ENCODE data around the gene WHRN. TPM values are rescaled to one million over a fixed set of nuclear protein-coding genes. Genes with fewer than 3 reads are reported as not detected.

The WHRN gene
- total and polyA plus RNA-seq, 2 of the 8 experiments (the other 6 are each of a cell fraction or from before 2014, with no cell fraction given) = 4.4 to 7.7 TPM

DNA sequence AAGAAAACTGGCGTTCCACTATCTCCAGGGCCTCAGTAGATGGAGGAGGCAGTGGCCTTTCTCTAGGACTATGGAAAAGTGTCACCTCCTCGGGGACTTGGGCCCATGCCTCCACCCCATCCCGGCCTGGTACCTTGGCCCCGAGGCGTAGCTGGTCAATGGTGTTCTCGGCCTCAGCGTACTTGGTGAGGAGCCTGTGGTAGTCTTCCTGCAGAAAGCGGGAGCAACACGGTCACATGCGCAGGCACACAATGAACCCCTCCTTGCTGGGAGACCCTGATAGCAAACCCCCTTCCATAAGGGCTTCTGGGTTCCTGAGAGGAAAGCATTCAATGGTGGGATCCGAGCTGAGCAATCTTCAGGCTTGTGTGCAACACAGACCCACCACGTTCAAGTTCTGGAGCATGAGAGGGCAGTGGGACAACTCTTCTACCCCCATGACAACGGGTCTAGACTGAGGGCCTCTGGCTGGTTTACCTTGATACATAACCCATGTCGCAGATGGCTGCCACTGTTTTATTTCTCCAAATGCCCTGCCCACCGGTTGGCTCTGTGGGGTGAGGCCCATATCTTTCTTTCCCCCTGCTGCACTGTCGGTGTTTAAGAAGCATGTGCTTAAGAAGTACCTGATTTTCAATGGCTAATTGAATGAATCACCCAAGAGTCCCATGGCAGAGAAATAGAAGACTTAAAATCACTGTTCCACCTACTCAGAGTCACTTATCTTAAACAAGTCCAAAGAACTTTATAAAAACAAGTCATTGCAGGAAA is 131.1 kb downstream of the WHRN start (continued):
- TF ChIP-seq EZH2 (IDR thresholded peaks at IDR 0.05; ENCODE audit: low read depth, low read length, severe bottlenecking) = no peak
- TF ChIP-seq POLR2A (IDR thresholded peaks at IDR 0.05; ENCODE audit: control extremely low read depth in 1 of 2, low read depth in 2 of 2, low read length in 2 of 2) = no peak
- no peak for TF ChIP-seq BRCA1 (IDR thresholded peaks at IDR 0.05; ENCODE audit: low read depth, low read length)

Measured in H1 (cell line).